Gastroesophageal sphincter (tissue), 3 donors: ENCODE data around the gene MDM1.

ENCODE experiments used
- CTCF ChIP-seq, 4 experiments: fragments of 200-600 bp in 2 of 4; fragments of 450-650 bp in 2 of 4; sonication (generic) in 1 of 4; IDR thresholded peaks; one replicate each; pipeline ENCODE4 v1.5.1; 2017 to 2019; ENCODE audit warnings: antibody characterized with exemption in 4 of 4, mild to moderate bottlenecking in 2 of 4, moderate library complexity in 2 of 4
- EP300 ChIP-seq: sonication (generic); formaldehyde crosslinking; IDR thresholded peaks from one replicate; pipeline ENCODE4 v1.6.1; 2017; ENCODE audit warnings: antibody characterized with exemption, mild to moderate bottlenecking

DNA sequence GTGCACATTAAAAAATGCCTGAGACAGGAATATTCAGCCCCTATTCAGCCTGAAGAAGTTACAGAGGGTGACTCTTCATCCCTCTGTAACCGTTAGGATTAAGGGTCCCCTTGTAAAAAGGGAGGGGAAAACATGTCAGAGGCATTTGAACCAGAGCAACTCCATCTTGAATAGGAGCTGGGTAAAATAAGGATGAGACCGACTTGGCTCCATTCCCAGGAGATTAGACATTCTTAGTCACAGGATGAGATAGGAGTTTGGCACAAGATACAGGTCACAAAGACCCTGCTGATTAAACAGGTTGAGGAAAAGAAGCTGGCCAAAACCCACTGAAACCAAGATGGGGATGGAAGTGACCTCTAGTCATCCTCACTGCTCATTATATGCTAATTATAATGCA lies 19.9 kb upstream of the MDM1 start:
- TF ChIP-seq CTCF (IDR thresholded peaks at IDR 0.05) (no peak), EP300 (no peak)
